Trophoblast cell (in vitro differentiated cells and primary cell): ENCODE data around the gene ABO.

ENCODE experiments used
- DNase-seq, 2 donors: peaks; one replicate each; pipeline ENCODE4 v3.0.0-alpha.2; 2016
- H2AFZ ChIP-seq: 2 replicates; pipeline ENCODE4 v1.6.1; 2013; ENCODE audit warnings: low read length, moderate library complexity, mild to moderate bottlenecking; ENCODE audit not compliant: insufficient read depth, poor library complexity
- H2AK5ac ChIP-seq: 2 replicates; pipeline ENCODE4 v1.6.1; 2013; ENCODE audit warnings: mild to moderate bottlenecking, low read length
- H2BK120ac ChIP-seq: 2 replicates; pipeline ENCODE4 v1.6.1; 2013; ENCODE audit warnings: low read length, mild to moderate bottlenecking, moderate library complexity; ENCODE audit not compliant: insufficient read depth, poor library complexity
- H2BK12ac ChIP-seq: 2 replicates; pipeline ENCODE4 v1.6.1; 2013; ENCODE audit warnings: mild to moderate bottlenecking, low read length, moderate library complexity
- H2BK5ac ChIP-seq: 2 replicates; pipeline ENCODE4 v1.6.1; 2013; ENCODE audit warnings: low read length, low read depth, moderate library complexity, mild to moderate bottlenecking; ENCODE audit not compliant: poor library complexity
- H3K14ac ChIP-seq: 2 replicates; pipeline ENCODE4 v1.6.1; 2013; ENCODE audit warnings: mild to moderate bottlenecking, low read length
- H3K18ac ChIP-seq: 2 replicates; pipeline ENCODE4 v1.6.1; 2013; ENCODE audit warnings: mild to moderate bottlenecking, low read length
- H3K23ac ChIP-seq: 2 replicates; pipeline ENCODE4 v1.6.1; 2013; ENCODE audit warnings: low read length
- H3K27ac ChIP-seq: 2 replicates; pipeline ENCODE4 v1.5.1; 2013; ENCODE audit warnings: low read depth, mild to moderate bottlenecking, inconsistent platforms, low read length, moderate library complexity
- H3K27me3 ChIP-seq: 2 replicates; pipeline ENCODE4 v1.6.1; 2013; ENCODE audit warnings: inconsistent platforms, mild to moderate bottlenecking, low read length, moderate library complexity; ENCODE audit not compliant: insufficient read depth
- H3K36me3 ChIP-seq, 2 experiments: 1 replicate in 1 of 2; 2 replicates in 1 of 2; pipeline ENCODE4 v1.6.1; 2013; ENCODE audit warnings: low read length in 2 of 2, mild to moderate bottlenecking in 2 of 2, moderate library complexity in 1 of 2; ENCODE audit not compliant: insufficient read depth in 2 of 2, control insufficient read depth in 1 of 2
- H3K4ac ChIP-seq: 2 replicates; pipeline ENCODE4 v1.6.1; 2013; ENCODE audit warnings: low read depth, mild to moderate bottlenecking, low read length, moderate library complexity
- H3K4me1 ChIP-seq, 2 experiments: 1 replicate in 1 of 2; 2 replicates in 1 of 2; pipeline ENCODE4 v1.6.1; 2013; ENCODE audit warnings: low read length in 2 of 2, mild to moderate bottlenecking in 2 of 2, moderate library complexity in 1 of 2; ENCODE audit not compliant: insufficient read depth in 2 of 2, control insufficient read depth in 1 of 2
- H3K4me2 ChIP-seq: 2 replicates; pipeline ENCODE4 v1.6.1; 2013; ENCODE audit warnings: inconsistent platforms, mild to moderate bottlenecking, low read length, moderate library complexity
- H3K4me3 ChIP-seq: 2 replicates; pipeline ENCODE4 v1.5.1; 2013; ENCODE audit warnings: mild to moderate bottlenecking, low read depth, low read length, inconsistent platforms
- H3K79me1 ChIP-seq: one replicate; pipeline ENCODE4 v1.6.1; 2013; ENCODE audit warnings: low read length
- H3K79me2 ChIP-seq: 2 replicates; pipeline ENCODE4 v1.6.1; 2013; ENCODE audit warnings: low read length, mild to moderate bottlenecking; ENCODE audit not compliant: control insufficient read depth, insufficient read depth, poor library complexity
- H3K9ac ChIP-seq: 2 replicates; pipeline ENCODE4 v1.6.1; 2013; ENCODE audit warnings: mild to moderate bottlenecking, low read length
- H3K9me3 ChIP-seq: 2 replicates; pipeline ENCODE4 v1.6.1; 2013; ENCODE audit warnings: low read depth, mild to moderate bottlenecking, control low read depth, inconsistent platforms, low read length; ENCODE audit not compliant: insufficient read depth
- H4K12ac ChIP-seq: 2 replicates; pipeline ENCODE4 v1.6.1; 2013; ENCODE audit warnings: low read depth, mild to moderate bottlenecking, low read length, moderate library complexity
- H4K8ac ChIP-seq: 2 replicates; pipeline ENCODE4 v1.6.1; 2013; ENCODE audit warnings: low read depth, mild to moderate bottlenecking, low read length, moderate library complexity
- H4K91ac ChIP-seq: one replicate; pipeline ENCODE4 v1.6.1; 2013; ENCODE audit warnings: low read depth, mild to moderate bottlenecking, low read length, moderate library complexity
- WGBS: extraction: QIAGEN DNeasy Blood & Tissue Kit; methylation state at CpG from one replicate; pipeline ENCODE4 v1.1.7; 2013; ENCODE audit warnings: missing lambda C conversion rate; ENCODE audit not compliant: insufficient read length, insufficient coverage; ENCODE audit errors: extremely low coverage; 5-methylcytosine and 5-hydroxymethylcytosine counted together

The ABO gene

DNA sequence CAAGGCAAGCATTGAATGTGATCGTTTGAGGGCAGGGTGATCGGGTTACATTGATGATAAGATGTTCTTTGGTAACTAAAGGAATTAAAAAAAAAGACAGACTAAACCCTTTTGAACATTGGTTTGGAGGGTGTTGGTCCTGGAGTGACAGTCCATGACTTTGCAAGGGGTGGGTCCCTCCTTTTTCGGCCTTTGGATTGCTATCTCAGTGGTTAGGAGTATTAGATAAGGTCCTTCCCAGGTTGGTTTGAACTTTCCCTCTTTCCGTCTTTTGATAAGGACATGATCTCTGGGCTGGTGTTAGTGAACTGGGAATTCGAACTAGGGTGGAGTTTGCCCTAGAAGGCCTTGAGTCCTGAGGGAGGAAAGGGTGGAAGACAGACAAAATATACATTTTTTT is 5.4 kb upstream of the ABO start:
- Histone ChIP-seq H3K9ac (no peak overlapping the region), H3K23ac (no peak overlapping the region), H2BK12ac (no peak overlapping the region), H4K12ac (no peak overlapping the region), H3K4ac (no peak overlapping the region), H3K4me3 (no peak overlapping the region), H3K18ac (no peak overlapping the region), H3K79me2 (no peaks in the 10 kb centered on the region), H3K27me3 (peaks cover 19% of the 10 kb centered on the region), H4K91ac (no peak overlapping the region), H3K4me2 (no peak overlapping the region), H2AK5ac (no peak overlapping the region), H2BK120ac (no peak overlapping the region), H3K79me1 (no peaks in the 10 kb centered on the region), H2AFZ (no peak overlapping the region), H3K36me3 (no peaks in the 10 kb centered on the region), H3K4me1 (peaks cover 0 to 2% of the 10 kb centered on the region in 2 experiments), H2BK5ac (no peak overlapping the region), H4K8ac (no peak overlapping the region), H3K14ac (no peak overlapping the region), H3K9me3 (peaks cover 37% of the 10 kb centered on the region), H3K27ac (no peak overlapping the region)
- WGBS = no CpG with 5 or more reads among the region's 5 CpGs
- DNase-seq = no peak

DNA sequence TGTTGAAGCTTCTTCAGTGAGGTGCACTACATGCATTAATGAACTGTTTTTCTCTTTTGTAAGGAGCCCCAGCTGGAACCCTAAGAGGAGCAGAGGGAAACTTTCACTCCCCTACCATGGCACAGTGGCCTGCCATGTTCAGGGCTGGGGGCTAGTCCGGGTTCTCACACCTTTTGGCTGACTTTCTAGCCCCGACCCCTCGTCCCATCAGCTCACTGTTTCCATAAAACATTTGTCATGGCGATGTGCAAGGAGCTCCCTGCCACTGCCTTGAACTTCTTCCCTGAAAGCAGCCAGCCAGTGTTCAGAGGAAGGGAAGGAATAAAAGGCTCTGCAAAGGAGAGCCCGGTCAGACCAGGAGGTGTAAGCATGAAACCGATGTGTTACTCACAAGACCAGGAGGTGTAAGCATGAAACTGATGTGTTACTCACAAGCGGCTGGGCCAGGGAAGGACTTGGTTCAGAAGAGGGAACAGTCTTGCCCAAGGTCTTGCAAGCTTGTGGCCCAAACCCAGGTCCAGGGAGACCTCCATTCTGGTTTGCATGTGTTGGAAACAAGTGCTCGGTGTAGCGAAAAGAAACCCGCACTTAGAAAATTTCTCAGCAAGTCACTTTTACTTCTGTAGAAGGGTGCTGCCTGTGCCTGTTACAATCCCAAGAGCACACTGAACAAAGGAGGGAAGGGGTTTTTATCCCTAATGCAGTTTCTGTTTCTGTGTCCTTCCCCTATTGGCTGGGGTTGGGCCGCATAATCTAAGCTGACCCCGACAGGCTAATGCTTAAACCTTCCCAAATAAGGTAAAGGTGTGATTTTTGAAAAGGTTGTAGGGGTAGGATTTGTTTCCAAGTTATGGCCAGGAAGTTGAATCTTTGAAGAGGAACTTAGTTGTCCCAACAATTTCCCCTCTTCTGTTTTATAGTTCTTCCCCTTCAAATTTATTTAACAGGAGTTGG is 3.4 kb upstream of the ABO start:
- Histone ChIP-seq H2AFZ (no peak overlapping the region), H3K27ac (no peak overlapping the region), H2BK5ac (no peak overlapping the region), H3K14ac (no peak overlapping the region), H2BK12ac (no peak overlapping the region), H3K79me2 (no peaks in the 10 kb centered on the region), H2BK120ac (no peak overlapping the region), H3K9me3 (peaks cover 31% of the 10 kb centered on the region), H4K91ac (no peak overlapping the region), H3K23ac (no peak overlapping the region), H3K18ac (no peak overlapping the region), H3K9ac (no peak overlapping the region), H3K27me3 (peaks cover 36% of the 10 kb centered on the region), H4K8ac (no peak overlapping the region), H3K4me3 (no peak overlapping the region), H2AK5ac (no peak overlapping the region), H3K4ac (no peak overlapping the region), H4K12ac (no peak overlapping the region), H3K4me1 (peaks cover 0 to 4% of the 10 kb centered on the region in 2 experiments), H3K79me1 (no peaks in the 10 kb centered on the region), H3K4me2 (no peak overlapping the region), H3K36me3 (no peaks in the 10 kb centered on the region)
- WGBS = no CpG with 5 or more reads among the region's 12 CpGs
- DNase-seq = no peak

DNA sequence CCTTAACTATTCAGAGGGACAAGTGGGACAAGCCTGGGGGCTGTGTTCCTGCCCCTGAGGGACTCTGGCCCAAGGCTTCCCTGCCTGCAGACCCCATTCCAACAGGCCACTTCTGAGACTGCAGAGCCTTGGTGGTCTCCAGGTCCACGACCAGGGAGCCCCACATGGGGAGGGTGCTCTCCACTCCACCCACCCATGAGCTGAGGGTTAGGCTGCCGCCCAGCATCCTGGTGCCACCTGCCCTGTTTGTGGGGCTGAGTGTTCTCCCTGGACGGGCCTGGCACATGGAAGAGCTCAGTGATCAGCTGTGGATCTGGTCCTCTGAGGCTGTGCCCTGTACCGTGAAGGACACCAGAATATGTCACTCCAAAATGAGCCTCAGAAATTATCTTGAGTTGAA is 2.5 kb upstream of the ABO start:
- Histone ChIP-seq H3K79me2 (no peaks in the 10 kb centered on the region), H3K36me3 (no peaks in the 10 kb centered on the region), H2BK12ac (no peak overlapping the region), H3K23ac (no peak overlapping the region), H3K4me1 (peaks cover 0 to 4% of the 10 kb centered on the region in 2 experiments), H4K12ac (no peak overlapping the region), H2BK5ac (no peak overlapping the region), H3K79me1 (no peaks in the 10 kb centered on the region), H3K27me3 (peaks cover 38% of the 10 kb centered on the region), H4K91ac (no peak overlapping the region), H4K8ac (no peak overlapping the region), H2AFZ (no peak overlapping the region), H3K9ac (no peak overlapping the region), H3K9me3 (peaks cover 35% of the 10 kb centered on the region), H2BK120ac (no peak overlapping the region), H3K18ac (no peak overlapping the region), H2AK5ac (no peak overlapping the region), H3K14ac (no peak overlapping the region), H3K27ac (no peak overlapping the region), H3K4me3 (no peak overlapping the region), H3K4ac (no peak overlapping the region), H3K4me2 (no peak overlapping the region)
- no CpG with 5 or more reads among the region's 4 CpGs for WGBS
- DNase-seq = no peak

DNA sequence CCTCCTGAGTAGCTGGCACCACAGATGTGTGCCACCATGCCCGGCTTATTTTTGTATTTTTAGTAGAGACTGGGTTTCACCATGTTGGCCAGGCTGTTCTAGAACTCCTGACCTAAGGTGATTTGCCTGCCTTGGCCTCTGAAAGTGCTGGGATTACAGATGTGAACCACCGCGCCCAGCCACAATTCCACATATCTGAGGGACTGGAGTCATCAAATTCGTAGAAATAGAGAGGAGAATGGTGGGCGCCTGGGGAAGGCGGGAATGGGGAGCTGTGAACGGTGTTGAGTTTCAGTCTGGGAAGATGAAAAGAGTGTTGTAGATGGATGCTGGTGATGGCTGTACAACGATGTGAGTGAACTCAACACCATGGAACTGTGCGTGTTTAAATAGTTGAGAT is 1.9 kb upstream of the ABO start:
- Histone ChIP-seq H3K9ac (no peak overlapping the region), H2BK120ac (no peak overlapping the region), H3K27me3 (peaks cover 38% of the 10 kb centered on the region), H3K4me2 (no peak overlapping the region), H3K4ac (no peak overlapping the region), H3K4me1 (peaks cover 0 to 4% of the 10 kb centered on the region in 2 experiments), H4K91ac (no peak overlapping the region), H2BK5ac (no peak overlapping the region), H3K79me1 (no peaks in the 10 kb centered on the region), H3K18ac (no peak overlapping the region), H4K12ac (no peak overlapping the region), H3K4me3 (no peak overlapping the region), H3K23ac (no peak overlapping the region), H3K36me3 (no peaks in the 10 kb centered on the region), H3K14ac (no peak overlapping the region), H2AFZ (no peak overlapping the region), H4K8ac (no peak overlapping the region), H2AK5ac (no peak overlapping the region), H3K27ac (no peak overlapping the region), H2BK12ac (no peak overlapping the region), H3K9me3 (peaks cover 35% of the 10 kb centered on the region), H3K79me2 (no peaks in the 10 kb centered on the region)
- WGBS = 100% methylated on average over 2 of the region's 9 CpGs
- DNase-seq = no peak
